NCI-H748 treated with DMSO at 0.1 percent for 48 hours (cell line): ENCODE measurements around the gene MEIS2.

ENCODE experiments used
- DNase-seq: peaks from one replicate; lab custom pipeline; 2025; lab: John Stamatoyannopoulos, UW

Gene MEIS2

GRCh38 chr15:36877796-36878683, 222.3 kb downstream of the MEIS2 start:
- no peak for DNase-seq

DNA sequence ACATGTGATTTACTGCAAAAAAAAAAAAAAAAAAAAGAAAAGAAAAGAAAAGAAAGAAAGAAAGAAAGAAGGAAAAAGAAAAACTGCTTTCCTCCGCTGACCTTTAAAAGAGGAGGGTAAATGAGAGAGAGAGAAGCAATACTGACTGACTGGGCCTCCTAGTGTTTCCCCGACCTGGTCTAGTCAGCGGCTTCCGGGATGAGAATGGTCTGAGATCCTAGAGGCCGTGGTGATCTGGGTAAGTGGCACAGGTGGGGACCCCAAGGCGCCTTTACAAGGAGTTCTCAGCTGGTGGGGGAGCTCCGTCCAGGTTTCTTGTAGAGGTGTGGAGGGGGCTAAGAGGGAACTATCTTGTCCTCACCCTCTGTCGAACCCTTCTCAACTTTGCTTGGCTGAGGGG, 223.1 kb downstream of the MEIS2 start:
- no peak for DNase-seq

DNA sequence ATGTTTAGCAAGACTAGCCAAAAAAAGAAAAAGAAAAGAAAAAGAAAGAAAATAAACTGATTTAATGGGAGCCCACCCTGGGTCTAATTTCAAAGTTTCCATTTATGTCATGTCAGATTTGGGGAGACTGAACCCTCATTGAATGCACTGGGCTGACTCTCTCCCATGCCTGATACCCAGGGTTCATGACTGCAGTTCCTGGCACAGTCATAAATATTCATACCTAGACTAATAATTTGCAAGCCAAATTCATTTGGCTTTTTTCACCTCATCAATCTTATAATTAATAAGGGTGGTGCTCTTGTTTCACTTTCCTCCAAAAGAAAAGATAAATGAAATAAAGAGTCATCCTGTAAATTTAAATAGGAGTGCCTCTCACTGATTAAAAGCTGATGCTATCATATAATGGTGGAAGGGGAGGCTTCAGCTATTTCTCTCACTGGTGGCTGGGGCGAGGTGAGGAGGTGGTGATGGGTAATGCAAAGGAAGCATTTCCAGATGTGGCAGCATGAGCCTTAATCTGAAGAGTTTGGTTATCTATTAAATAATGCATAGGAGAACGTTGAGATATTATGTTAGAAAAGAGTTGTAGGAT, 224.5 kb downstream of the MEIS2 start:
- DNase-seq, result no peak

DNA sequence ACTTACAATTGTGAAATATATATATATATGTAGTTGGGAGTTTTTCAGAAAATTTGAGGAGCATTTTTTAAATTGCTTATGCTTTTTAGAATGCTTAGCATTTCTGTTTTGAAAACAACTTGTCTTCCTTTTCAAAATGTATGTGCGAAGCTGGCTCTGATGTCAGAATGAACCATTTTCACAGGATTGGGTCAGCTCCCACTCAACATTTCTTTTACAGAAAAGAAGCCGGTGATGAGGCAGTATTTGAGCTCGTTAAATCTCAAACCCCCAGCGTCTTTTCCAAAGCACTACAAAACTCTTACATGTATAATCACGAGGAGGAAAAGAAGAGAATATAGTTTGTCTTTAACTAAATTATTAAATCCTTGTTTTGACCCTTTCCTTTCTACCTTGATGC, 225.4 kb downstream of the MEIS2 start:
- no peak for DNase-seq

- DNase-seq, result no peak
These were observed 232.9 kb downstream of the MEIS2 start for GRCh38 chr15:36867436-36867835.

DNA sequence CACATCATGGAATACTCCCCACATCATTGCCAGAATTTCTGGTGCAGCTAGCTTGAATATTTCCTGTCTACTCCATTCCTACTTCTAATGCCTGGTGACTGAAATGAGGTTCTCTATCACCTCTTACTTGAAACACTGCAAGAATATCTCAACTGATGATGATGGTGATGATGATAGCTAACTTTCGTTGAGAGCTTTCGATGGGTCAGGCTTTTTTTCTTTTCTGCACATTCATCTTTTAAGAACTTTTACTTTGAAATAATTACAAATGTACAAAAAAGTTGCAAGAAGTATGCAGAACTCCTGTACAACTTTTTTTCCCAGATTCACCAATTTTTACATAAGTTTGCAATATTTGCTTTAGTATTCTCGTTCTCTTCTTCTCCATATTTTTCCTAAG, 233.5 kb downstream of the MEIS2 start:
- DNase-seq, result no peak

DNA sequence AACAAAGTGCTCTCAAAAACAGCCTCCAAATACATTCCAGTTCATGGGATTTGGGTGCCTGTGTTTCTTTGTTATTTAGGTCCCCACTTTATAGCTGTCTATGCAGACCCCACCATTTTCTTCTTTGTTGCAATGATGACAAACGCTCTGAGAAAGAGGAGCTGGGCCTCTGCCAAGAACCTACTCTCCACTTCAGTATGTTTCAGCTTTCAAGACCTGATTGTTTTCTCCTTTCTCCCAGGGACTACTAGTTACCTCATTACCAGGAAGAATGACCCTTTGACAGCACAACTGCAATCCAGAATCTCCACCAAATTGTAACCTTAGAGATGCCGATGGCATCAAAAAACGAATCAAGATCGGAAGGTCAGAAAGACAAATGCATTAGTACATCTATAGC, 236.8 kb downstream of the MEIS2 start:
- DNase-seq, result no peak

- no peak for DNase-seq
These were observed 239.6 kb downstream of the MEIS2 start for GRCh38 chr15:36860792-36861191.

GRCh38 chr15:36858423-36858822, 241.9 kb downstream of the MEIS2 start:
- DNase-seq, result no peak

DNA sequence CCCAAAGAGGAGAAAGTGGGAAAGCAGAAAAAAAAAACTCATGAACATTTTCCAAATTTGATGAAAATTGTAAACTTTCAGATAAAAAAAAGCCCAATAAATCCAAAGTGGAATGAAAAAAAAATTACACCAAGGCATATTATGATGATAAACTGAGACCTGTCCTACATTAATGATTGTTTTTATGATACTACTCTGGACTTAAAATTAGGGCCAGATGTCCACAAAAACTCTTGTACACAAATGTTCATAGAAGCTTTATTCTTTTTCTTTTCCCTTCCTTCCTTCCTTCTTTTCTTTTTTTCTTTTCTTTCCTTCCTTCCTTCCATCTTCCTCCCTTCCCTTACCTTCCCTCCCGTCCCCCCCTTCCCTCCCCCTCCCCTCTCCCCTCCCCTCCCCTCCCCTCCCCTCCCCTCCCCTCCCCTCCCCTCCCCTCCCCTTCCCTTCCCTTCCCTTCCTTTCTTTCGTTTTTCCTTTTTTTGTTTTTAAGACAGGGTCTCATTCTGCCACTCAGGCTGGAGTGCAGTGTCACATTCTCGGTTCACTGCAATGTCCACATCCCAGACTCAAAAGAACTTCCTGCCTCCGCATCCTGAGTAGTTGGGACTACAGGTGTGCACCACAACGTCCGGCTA, 243.9 kb downstream of the MEIS2 start:
- no peak for DNase-seq

DNA sequence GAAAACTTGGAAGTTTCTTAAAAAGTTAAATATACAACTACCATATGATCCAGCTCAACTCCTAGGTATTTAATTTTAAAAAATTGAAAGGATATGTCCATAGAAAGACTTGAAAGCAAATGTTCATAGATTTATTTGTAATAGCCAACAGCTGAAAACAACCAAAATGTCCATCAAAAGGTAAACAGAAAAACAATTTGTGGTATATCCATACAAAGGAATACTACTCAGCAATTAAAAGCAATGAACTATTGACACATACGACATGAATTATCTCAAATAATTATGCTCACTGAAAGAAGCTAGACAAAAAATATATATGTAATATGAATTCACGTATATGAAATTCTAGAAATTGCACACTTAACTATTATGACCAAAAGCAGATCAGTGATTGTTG, 249.5 kb downstream of the MEIS2 start:
- no peak for DNase-seq

- DNase-seq, result no peak
These were observed 255.1 kb downstream of the MEIS2 start for GRCh38 chr15:36845270-36845669.

DNA sequence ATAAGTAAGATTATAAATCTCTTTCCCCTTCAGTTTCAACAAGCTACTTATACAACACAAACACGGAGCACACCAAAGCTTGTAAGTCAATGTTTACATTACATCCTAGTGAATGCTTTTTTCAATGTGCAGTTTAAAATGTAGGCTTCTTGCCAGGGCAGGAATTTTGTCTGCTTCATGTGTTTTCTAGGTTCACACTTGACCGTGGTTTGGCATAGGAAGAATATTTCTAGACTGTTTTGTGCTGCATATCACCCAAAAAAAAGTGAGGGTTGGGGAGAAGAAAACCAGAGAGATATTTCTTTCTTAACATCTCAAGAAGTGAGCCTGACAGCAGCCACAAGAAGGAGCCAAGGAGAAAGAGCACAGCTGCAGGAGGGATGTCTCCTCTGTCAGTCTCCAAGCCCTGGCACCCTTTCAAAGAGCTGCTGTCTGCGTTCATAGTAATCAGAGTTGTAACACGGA, 255.8 kb downstream of the MEIS2 start:
- peak; percentile 11 for DNase-seq

- no peak for DNase-seq
These were observed 256.5 kb downstream of the MEIS2 start for GRCh38 chr15:36843822-36844221.

DNA sequence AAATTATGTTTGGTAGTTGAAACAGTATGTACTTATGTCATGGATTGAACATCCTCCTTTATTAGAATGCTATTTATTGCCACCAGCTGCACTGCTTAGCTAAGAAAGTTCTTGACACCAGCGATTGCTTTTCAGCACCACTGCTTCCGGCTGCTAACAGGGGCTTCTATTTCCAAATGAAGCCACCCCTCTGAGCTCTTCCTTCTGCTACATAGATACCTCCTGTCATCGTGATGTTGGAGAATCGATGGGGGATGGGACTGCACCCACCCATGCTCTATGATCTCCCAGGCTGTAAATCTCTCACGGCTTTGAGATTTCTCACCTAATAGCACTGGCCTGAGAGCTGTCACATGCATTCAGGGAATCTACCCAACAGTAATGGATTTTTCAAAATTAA, 259.2 kb downstream of the MEIS2 start:
- DNase-seq, result no peak
